ENCODE data around the gene SPSB4. TPM values are rescaled to one million over a fixed set of nuclear protein-coding genes. Genes with fewer than 3 reads are reported as not detected.
"Not testable (repeated sequence)": the region's sequence is repeated elsewhere in the genome, so short reads cannot be mapped to it uniquely, and the experiment has no call there.

The SPSB4 gene
- total and polyA plus RNA-seq, 4 donors: 0.19 to 1.9 (median 0.87) TPM

- no peak overlapping the region for H3K9ac ChIP-seq (ENCODE audit: low read depth in 1 of 2, low read length in 2 of 2)
- H3K27ac ChIP-seq (ENCODE audit: low read depth in 1 of 2, low read length in 2 of 2): no peak overlapping the region
- H3K4me1 ChIP-seq (ENCODE audit: control insufficient read depth in 4 of 4, insufficient read depth in 4 of 4, low read length in 3 of 4): no peaks in the 10 kb centered on the region
- peaks cover 0 to 11% (median 1%) of the 10 kb centered on the region in 4 donors for H3K27me3 ChIP-seq (ENCODE audit: control insufficient read depth in 4 of 4, insufficient read depth in 4 of 4, low read length in 3 of 4)
- no peak for DNase-seq (ENCODE audit: low spot score)
- H3K36me3 ChIP-seq (ENCODE audit: control insufficient read depth in 4 of 4, insufficient read depth in 3 of 4, low read depth in 1 of 4, low read length in 3 of 4): no peaks in the 10 kb centered on the region
- WGBS: 90% methylated on average over 2 of the region's 2 CpGs
- H3K4me3 ChIP-seq (ENCODE audit: low read depth in 1 of 3, low read length in 3 of 3): no peak overlapping the region
- no peaks in the 10 kb centered on the region for H3K9me3 ChIP-seq (ENCODE audit: control insufficient read depth in 4 of 4, low read length in 3 of 4)
- no peak for TF ChIP-seq ATF3 (IDR thresholded peaks at IDR 0.05)
- no peak for TF ChIP-seq RXRA (IDR thresholded peaks at IDR 0.05)
- TF ChIP-seq MAX (IDR thresholded peaks at IDR 0.05): no peak
- no peak for TF ChIP-seq YY1 (IDR thresholded peaks at IDR 0.05)
Measured at GRCh38 chr3:141012571-141012970, 38.6 kb upstream of the SPSB4 start.

- Histone ChIP-seq H3K36me3 (ENCODE audit: control insufficient read depth in 4 of 4, insufficient read depth in 3 of 4, low read depth in 1 of 4, low read length in 3 of 4) (no peaks in the 10 kb centered on the region), H3K9me3 (ENCODE audit: control insufficient read depth in 4 of 4, low read length in 3 of 4) (no peaks in the 10 kb centered on the region), H3K9ac (ENCODE audit: low read depth in 1 of 2, low read length in 2 of 2) (no peak overlapping the region), H3K4me1 (ENCODE audit: control insufficient read depth in 4 of 4, insufficient read depth in 4 of 4, low read length in 3 of 4) (no peaks in the 10 kb centered on the region), H3K4me3 (ENCODE audit: low read depth in 1 of 3, low read length in 3 of 3) (no peak overlapping the region), H3K27me3 (ENCODE audit: control insufficient read depth in 4 of 4, insufficient read depth in 4 of 4, low read length in 3 of 4) (peaks cover 0 to 11% (median 0%) of the 10 kb centered on the region in 4 donors), H3K27ac (ENCODE audit: low read depth in 1 of 2, low read length in 2 of 2) (no peak overlapping the region)
- TF ChIP-seq JUND (IDR thresholded peaks at IDR 0.05) (no peak), HNF4G (IDR thresholded peaks at IDR 0.05) (no peak), FOXA1 (IDR thresholded peaks at IDR 0.05) (no peak), TAF1 (conservative IDR thresholded peaks at IDR 0.05) (no peak), CTCF (IDR thresholded peaks at IDR 0.05; ENCODE audit: low read depth, low read length, missing input control) (no peak), REST (IDR thresholded peaks at IDR 0.05) (no peak), ZBTB33 (IDR thresholded peaks at IDR 0.05) (no peak), NR2F2 (IDR thresholded peaks at IDR 0.05) (no peak), ATF3 (IDR thresholded peaks at IDR 0.05) (no peak), MAX (IDR thresholded peaks at IDR 0.05) (no peak), YY1 (IDR thresholded peaks at IDR 0.05) (no peak), EGR1 (IDR thresholded peaks at IDR 0.05; ENCODE audit: low read depth in 2 of 2) (no peak), GABPA (IDR thresholded peaks at IDR 0.05 in 1 of 2, conservative IDR thresholded peaks at IDR 0.05 in 1 of 2) (no peak), HNF4A (conservative IDR thresholded peaks at IDR 0.05) (no peak), RXRA (IDR thresholded peaks at IDR 0.05) (no peak), FOXA2 (IDR thresholded peaks at IDR 0.05) (no peak)
- DNase-seq (ENCODE audit: low spot score): no peak
- 86% methylated on average over 3 of the region's 3 CpGs for WGBS
Measured at GRCh38 chr3:141015481-141015880, 35.7 kb upstream of the SPSB4 start.

GRCh38 chr3:141017366-141018322 lies 33.5 kb upstream of the SPSB4 start:
- H3K27ac ChIP-seq (ENCODE audit: low read depth in 1 of 2, low read length in 2 of 2); H3K27me3 ChIP-seq (ENCODE audit: control insufficient read depth in 4 of 4, insufficient read depth in 4 of 4, low read length in 3 of 4); DNase-seq (ENCODE audit: low spot score); H3K9me3 ChIP-seq (ENCODE audit: control insufficient read depth in 4 of 4, low read length in 3 of 4); H3K4me3 ChIP-seq (ENCODE audit: low read depth in 1 of 3, low read length in 3 of 3); H3K36me3 ChIP-seq (ENCODE audit: control insufficient read depth in 4 of 4, insufficient read depth in 3 of 4, low read depth in 1 of 4, low read length in 3 of 4); H3K4me1 ChIP-seq (ENCODE audit: control insufficient read depth in 4 of 4, insufficient read depth in 4 of 4, low read length in 3 of 4); H3K9ac ChIP-seq (ENCODE audit: low read depth in 1 of 2, low read length in 2 of 2): not testable (repeated sequence)
- 79% methylated on average over 22 of the region's 23 CpGs for WGBS

Measured in liver (tissue), 9 donors.